K562 (cell line): Measurements from ENCODE around the gene ZNF701. TPM values are rescaled to one million over a fixed set of nuclear protein-coding genes. Genes with fewer than 3 reads are reported as not detected.

Experiments used
- ATAC-seq: fragments of 200-7000 bp; cut with Tn5 transposase; 3 replicates; pipeline ENCODE4 v1.9.1; 2020; ENCODE audit warnings: moderate library complexity
- BruUV-seq: library from RNA; stranded (reverse); fragments of 400-500 nt; replicated peaks from 2 replicates; lab custom pipeline; 2021; lab: Mats Ljungman, UMichigan
- CTCF ChIA-PET: fragments of 300-600 bp; formaldehyde crosslinking; extraction: SDS; loops from one replicate; lab custom pipeline; 2021; ENCODE audit warnings: low intra/inter-chr PET ratio; lab: Yijun Ruan, JAX
- POLR2A ChIA-PET: fragments of 300-600, 350-650 bp; sonication (Branson Sonifier 250); formaldehyde crosslinking; extraction: SDS; loops from one replicate; lab custom pipeline; 2021; ENCODE audit warnings: antibody characterized with exemption, inconsistent platforms; lab: Yijun Ruan, JAX
- DNase-seq, 4 experiments: peaks; one replicate each; pipeline versions ENCODE4 v3.0.0 to v3.0.0-alpha.2; 2011 to 2018; ENCODE audit warnings: low spot score in 3 of 4, mixed read lengths in 3 of 4; ENCODE audit errors: extremely low read depth in 1 of 4
- FAIRE-seq: peaks from 2 replicates; lab custom pipeline; 2011; peaks lifted over from hg19 to GRCh38; lab: Jason Lieb, UNC
- H2AFZ ChIP-seq: 2 replicates; pipeline ENCODE4 v1.6.0; 2011; ENCODE audit warnings: low read depth, low read length, control low read depth, inconsistent platforms
- H3K27ac ChIP-seq: fragments of 200-600 bp; 3 replicates; pipeline ENCODE4 v1.8.0; 2011; ENCODE audit warnings: low read depth, mild to moderate bottlenecking, control low read depth, inconsistent platforms, low read length, moderate library complexity, mixed read lengths; ENCODE audit errors: extremely low read depth
- H3K27me3 ChIP-seq, 2 experiments: fragments of 300-600 bp in 1 of 2; 2 replicates in 1 of 2; 3 replicates in 1 of 2; pipeline versions ENCODE4 v1.6.0 to v1.8.0; 2011; ENCODE audit warnings: inconsistent platforms in 2 of 2, low read length in 2 of 2, mild to moderate bottlenecking in 1 of 2, mixed read lengths in 1 of 2, moderate library complexity in 1 of 2; ENCODE audit not compliant: control insufficient read depth in 2 of 2, insufficient read depth in 2 of 2
- H3K36me3 ChIP-seq: fragments of 300-600 bp; 3 replicates; pipeline ENCODE4 v1.8.0; 2011; ENCODE audit warnings: mild to moderate bottlenecking, low read length, inconsistent platforms; ENCODE audit not compliant: control insufficient read depth, insufficient read depth
- H3K4me1 ChIP-seq, 2 experiments: fragments of 200-600 bp in 1 of 2; replicated peaks in 1 of 2; 2 replicates in 1 of 2; 3 replicates in 1 of 2; pipeline versions ENCODE4 v1.5.1 to v1.8.0; 2011; ENCODE audit warnings: inconsistent platforms in 2 of 2, low read length in 2 of 2, mild to moderate bottlenecking in 1 of 2, mixed read lengths in 1 of 2, moderate library complexity in 1 of 2; ENCODE audit not compliant: control insufficient read depth in 2 of 2, insufficient read depth in 2 of 2
- H3K4me2 ChIP-seq: 2 replicates; pipeline ENCODE4 v1.6.1; 2011; ENCODE audit warnings: low read length, control low read depth, inconsistent platforms, mixed read lengths; ENCODE audit not compliant: insufficient read depth
- H3K4me3 ChIP-seq: fragments of 200-600 bp; sonication (generic), shearing (Covaris generic); 2 replicates; pipeline ENCODE4 v1.5.1; 2016; ENCODE audit warnings: control low read depth, inconsistent platforms
- H3K79me2 ChIP-seq: fragments of 200-600 bp; 3 replicates; pipeline ENCODE4 v1.8.0; 2011; ENCODE audit warnings: low read length, inconsistent platforms; ENCODE audit not compliant: control insufficient read depth, insufficient read depth
- H3K9ac ChIP-seq, 2 experiments: 2 replicates each; pipeline versions ENCODE4 v1.6.0 to v1.6.1; 2011; ENCODE audit warnings: low read depth in 2 of 2, low read length in 2 of 2, control low read depth in 1 of 2, inconsistent platforms in 1 of 2, mild to moderate bottlenecking in 1 of 2, mixed read lengths in 1 of 2; ENCODE audit not compliant: insufficient read depth in 1 of 2
- H3K9me1 ChIP-seq: one replicate; pipeline ENCODE4 v1.6.0; 2011; ENCODE audit warnings: inconsistent platforms, mild to moderate bottlenecking, low read length, moderate library complexity; ENCODE audit not compliant: control insufficient read depth, insufficient read depth
- H3K9me3 ChIP-seq: replicated peaks from 2 replicates; pipeline ENCODE4 v1.5.1; 2011; ENCODE audit warnings: low read depth, low read length, inconsistent platforms; ENCODE audit not compliant: control insufficient read depth, insufficient read depth
- H4K20me1 ChIP-seq: replicated peaks from 2 replicates; pipeline ENCODE4 v1.6.1; 2011; ENCODE audit warnings: low read length, inconsistent platforms, mixed read lengths; ENCODE audit not compliant: control insufficient read depth, insufficient read depth
- CREB1 ChIP-seq, 2 experiments: sonication (generic) in 1 of 2; formaldehyde crosslinking in 1 of 2; IDR thresholded peaks; 2 replicates each; pipeline versions ENCODE4 v1.6.1 to v1.8.0; 2012 to 2022; ENCODE audit warnings: inconsistent platforms in 1 of 2, mild to moderate bottlenecking in 1 of 2, missing genetic modification reagents in 1 of 2, moderate library complexity in 1 of 2
- FUS ChIP-seq: fragments of 200-400 bp; formaldehyde crosslinking; optimal IDR thresholded peaks from 2 replicates; pipeline ENCODE3; 2017; ENCODE audit warnings: low read depth, low read length
- IFI16 ChIP-seq: fragments of 250-450 bp; sonication (Bioruptor Pico); IDR thresholded peaks from 2 replicates; pipeline ENCODE4 v2.1.2; 2022; ENCODE audit warnings: mild to moderate bottlenecking, inconsistent platforms
- MAFF ChIP-seq: IDR thresholded peaks from 2 replicates; pipeline ENCODE4 v1.6.1; 2012; ENCODE audit warnings: low read length, improper control_type of control experiment
- MBD2 ChIP-seq: sonication (generic); IDR thresholded peaks from 2 replicates; pipeline ENCODE4 v1.6.1; 2016; ENCODE audit warnings: low read depth, borderline replicate concordance
- MCM5 ChIP-seq: fragments of 450-650 bp; IDR thresholded peaks from 2 replicates; pipeline ENCODE4 v1.6.1; 2016; ENCODE audit warnings: low read depth
- NBN ChIP-seq: fragments of 450-650 bp; IDR thresholded peaks from 2 replicates; pipeline ENCODE4 v1.6.1; 2016; ENCODE audit warnings: low read depth, mild to moderate bottlenecking
- NFIX ChIP-seq: fragments of 250-450 bp; sonication (Bioruptor Pico); IDR thresholded peaks from 2 replicates; pipeline ENCODE4 v1.4.0; 2020; ENCODE audit warnings: low read depth, mild to moderate bottlenecking, moderate library complexity
- NR2C2 ChIP-seq, 2 experiments: fragments of 200-800 bp in 1 of 2; sonication (Bioruptor generic) in 1 of 2; sonication (generic) in 1 of 2; formaldehyde crosslinking in 1 of 2; IDR thresholded peaks; 2 replicates each; pipeline versions ENCODE4 v1.6.1 to v1.8.0; 2016 to 2022; ENCODE audit warnings: mild to moderate bottlenecking in 1 of 2, missing compliant biosample characterization in 1 of 2, missing genetic modification characterization in 1 of 2, missing genetic modification reagents in 1 of 2
- RBM17 ChIP-seq: fragments of 200-400 bp; formaldehyde crosslinking; IDR thresholded peaks from 2 replicates; pipeline ENCODE4 v1.6.1; 2017; ENCODE audit warnings: low read depth, mild to moderate bottlenecking, low read length, borderline replicate concordance
- SNRNP70 ChIP-seq: fragments of 200-400 bp; formaldehyde crosslinking; optimal IDR thresholded peaks from 2 replicates; pipeline ENCODE3; 2017; ENCODE audit warnings: low read depth, low read length
- SOX6 ChIP-seq: fragments of 450-650 bp; IDR thresholded peaks from 2 replicates; pipeline ENCODE4 v1.6.1; 2014; ENCODE audit warnings: mild to moderate bottlenecking
- SRSF1 ChIP-seq: fragments of 200-400 bp; formaldehyde crosslinking; IDR thresholded peaks from 2 replicates; pipeline ENCODE4 v1.6.1; 2017; ENCODE audit warnings: mild to moderate bottlenecking, low read depth, low read length, moderate library complexity
- WHSC1 ChIP-seq: IDR thresholded peaks from one replicate; pipeline ENCODE4 v1.6.1; 2012; ENCODE audit warnings: low read length, control low read depth, inconsistent platforms
- ZBTB12 ChIP-seq: fragments of 250-450 bp; sonication (Bioruptor Pico); IDR thresholded peaks from 2 replicates; pipeline ENCODE4 v1.4.0; 2020
- ZNF232 ChIP-seq: sonication (generic); formaldehyde crosslinking; IDR thresholded peaks from 2 replicates; pipeline ENCODE4 v1.8.0; 2022; ENCODE audit warnings: mild to moderate bottlenecking, missing genetic modification reagents
- ZNF395 ChIP-seq: fragments of 200-800 bp; sonication (Bioruptor generic); IDR thresholded peaks from 2 replicates; pipeline ENCODE4 v1.6.1; 2017; ENCODE audit warnings: missing genetic modification characterization, missing compliant biosample characterization
- ZNF518B ChIP-seq: fragments of 250-450 bp; sonication (Bioruptor Pico); IDR thresholded peaks from 2 replicates; pipeline ENCODE4 v1.5.0; 2021; ENCODE audit warnings: mild to moderate bottlenecking, moderate library complexity
- ZNF76 ChIP-seq: fragments of 250-450 bp; sonication (Bioruptor Pico); IDR thresholded peaks from 2 replicates; pipeline ENCODE4 v1.4.0; 2020; ENCODE audit warnings: mild to moderate bottlenecking, moderate library complexity, borderline replicate concordance
- WGBS: fragments of 100-300 bp; shearing (Covaris generic); methylation state at CpG from one replicate; pipeline ENCODE4 v1.1.6; 2016; ENCODE audit warnings: low coverage, mixed read lengths; ENCODE audit not compliant: insufficient coverage; ENCODE audit errors: missing lambda C conversion rate; 5-methylcytosine and 5-hydroxymethylcytosine counted together
- in situ Hi-C: fragments of 300-500 bp; cut with MboI; formaldehyde crosslinking; loops from 4 replicates; pipeline ENCODE4 v1.15.0; 2018; ENCODE audit warnings: inconsistent platforms, mixed read lengths
- intact Hi-C: fragments of 100-400 bp; cut with micrococcal nuclease; formaldehyde crosslinking; loops from 2 replicates; pipeline ENCODE4 v1.14.2; 2022
- polyA plus RNA-seq, 8 experiments: library from polyadenylated mRNA; depleted of rRNA in 4 of 8; stranded (reverse) in 5 of 8; unstranded in 3 of 8; fragments of >200 nt; fragmentation: Nextera tagmentation in 2 of 8; fragmentation: Illumina TruSeq in 1 of 8; extraction: Ambion mirVana in 2 of 8; extraction: Trizol in 1 of 8; gene quantifications; 2 replicates each; pipeline versions ENCODE4 v1.2.1 to v1.2.3, GENCODE V29; 2011 to 2014; ENCODE audit warnings: inconsistent platforms in 1 of 8, missing spikeins in 1 of 8
- total RNA-seq, 7 experiments: library from RNA; depleted of rRNA in 6 of 7; stranded (reverse); fragments of >200 nt in 6 of 7; fragmentation: Illumina TruSeq in 2 of 7; extraction: Trizol in 2 of 7; gene quantifications; 2 replicates each; pipeline versions ENCODE4 v1.2.1 to v1.2.3, GENCODE V29; 2011 to 2021; ENCODE audit warnings: low replicate concordance in 1 of 7

The ZNF701 gene
- total and polyA plus RNA-seq, 9 of the 15 experiments (the other 6 are each of a cell fraction or from before 2014, with no cell fraction given): 5.3 to 15.9 (median 10.1) TPM

GRCh38 chr19:52626915-52627314 lies 56.8 kb downstream of the ZNF701 start:
- H3K9me1 ChIP-seq: no peaks in the 10 kb centered on the region
- ChIA-PET CTCF (no interaction called here), POLR2A (no interaction called here)
- H3K36me3 ChIP-seq: peaks cover 58% of the 10 kb centered on the region
- in situ Hi-C loops: no loop called here
- no peak overlapping the region for H3K4me2 ChIP-seq
- DNase-seq (peak; percentile 30 to 62 (median 41)), ATAC-seq (peak; percentile 59), FAIRE-seq (no peak)
- H2AFZ ChIP-seq: no peak overlapping the region
- peak overlapping the region; percentile 44; the same call in 1 of the 3 replicates for H3K27ac ChIP-seq
- H3K4me1 ChIP-seq: no peaks in the 10 kb centered on the region; a peak in 2 of 5 replicates
- H3K9me3 ChIP-seq: no peaks in the 10 kb centered on the region
- no peak overlapping the region for H3K4me3 ChIP-seq
- no TSS peak for BruUV-seq
- intact Hi-C loops: no loop called here
- no peaks in the 10 kb centered on the region for H4K20me1 ChIP-seq
- no peak overlapping the region for H3K9ac ChIP-seq
- H3K27me3 ChIP-seq: no peaks in the 10 kb centered on the region
- 41% methylated on average over 5 of the region's 5 CpGs for WGBS
- H3K79me2 ChIP-seq: peaks cover 4% of the 10 kb centered on the region; the same call in 1 of the 3 replicates
- no peak for TF ChIP-seq FUS
- no peak for TF ChIP-seq RBM17
- no peak for TF ChIP-seq ZNF232
- no peak for TF ChIP-seq SNRNP70
- TF ChIP-seq NR2C2 (CRISPR knock-in tag; IDR thresholded peaks at IDR 0.05): no peak
- TF ChIP-seq NR2C2 (tag; IDR thresholded peaks at IDR 0.05): no peak
- no peak for TF ChIP-seq NBN
- TF ChIP-seq SRSF1: no peak
- no peak for TF ChIP-seq IFI16 (CRISPR knock-in tag)
- TF ChIP-seq MCM5: no peak
- peak; percentile 44; the same call in 1 of the 2 replicates for TF ChIP-seq SOX6
- TF ChIP-seq ZNF518B (CRISPR knock-in tag): no peak
- no peak for TF ChIP-seq MAFF
- no peak for TF ChIP-seq NFIX (CRISPR knock-in tag)
- no peak for TF ChIP-seq WHSC1
- no peak for TF ChIP-seq ZNF76 (CRISPR knock-in tag)
- no peak for TF ChIP-seq ZNF395 (CRISPR knock-in tag)
- TF ChIP-seq CREB1 (IDR thresholded peaks at IDR 0.05): no peak
- no peak for TF ChIP-seq CREB1 (CRISPR knock-in tag; IDR thresholded peaks at IDR 0.05)
- no peak for TF ChIP-seq MBD2
- no peak for TF ChIP-seq ZBTB12 (CRISPR knock-in tag)
